GM18498 (cell line): ENCODE results near the gene NFKB1.
A peak's percentile ranks its signal among the peaks of the same experiment; 100 is the strongest.
"Not testable (repeated sequence)": the region's sequence is repeated elsewhere in the genome, so short reads cannot be mapped to it uniquely, and the experiment has no call there.

Experiments used
- ATAC-seq: cut with Tn5 transposase; IDR thresholded peaks from one replicate; pipeline ENCODE4 v1.9.1; 2021; ENCODE audit warnings: mild to moderate bottlenecking, moderate library complexity; ENCODE audit not compliant: unreplicated experiment

The NFKB1 gene, protein sequence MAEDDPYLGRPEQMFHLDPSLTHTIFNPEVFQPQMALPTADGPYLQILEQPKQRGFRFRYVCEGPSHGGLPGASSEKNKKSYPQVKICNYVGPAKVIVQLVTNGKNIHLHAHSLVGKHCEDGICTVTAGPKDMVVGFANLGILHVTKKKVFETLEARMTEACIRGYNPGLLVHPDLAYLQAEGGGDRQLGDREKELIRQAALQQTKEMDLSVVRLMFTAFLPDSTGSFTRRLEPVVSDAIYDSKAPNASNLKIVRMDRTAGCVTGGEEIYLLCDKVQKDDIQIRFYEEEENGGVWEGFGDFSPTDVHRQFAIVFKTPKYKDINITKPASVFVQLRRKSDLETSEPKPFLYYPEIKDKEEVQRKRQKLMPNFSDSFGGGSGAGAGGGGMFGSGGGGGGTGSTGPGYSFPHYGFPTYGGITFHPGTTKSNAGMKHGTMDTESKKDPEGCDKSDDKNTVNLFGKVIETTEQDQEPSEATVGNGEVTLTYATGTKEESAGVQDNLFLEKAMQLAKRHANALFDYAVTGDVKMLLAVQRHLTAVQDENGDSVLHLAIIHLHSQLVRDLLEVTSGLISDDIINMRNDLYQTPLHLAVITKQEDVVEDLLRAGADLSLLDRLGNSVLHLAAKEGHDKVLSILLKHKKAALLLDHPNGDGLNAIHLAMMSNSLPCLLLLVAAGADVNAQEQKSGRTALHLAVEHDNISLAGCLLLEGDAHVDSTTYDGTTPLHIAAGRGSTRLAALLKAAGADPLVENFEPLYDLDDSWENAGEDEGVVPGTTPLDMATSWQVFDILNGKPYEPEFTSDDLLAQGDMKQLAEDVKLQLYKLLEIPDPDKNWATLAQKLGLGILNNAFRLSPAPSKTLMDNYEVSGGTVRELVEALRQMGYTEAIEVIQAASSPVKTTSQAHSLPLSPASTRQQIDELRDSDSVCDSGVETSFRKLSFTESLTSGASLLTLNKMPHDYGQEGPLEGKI

DNA sequence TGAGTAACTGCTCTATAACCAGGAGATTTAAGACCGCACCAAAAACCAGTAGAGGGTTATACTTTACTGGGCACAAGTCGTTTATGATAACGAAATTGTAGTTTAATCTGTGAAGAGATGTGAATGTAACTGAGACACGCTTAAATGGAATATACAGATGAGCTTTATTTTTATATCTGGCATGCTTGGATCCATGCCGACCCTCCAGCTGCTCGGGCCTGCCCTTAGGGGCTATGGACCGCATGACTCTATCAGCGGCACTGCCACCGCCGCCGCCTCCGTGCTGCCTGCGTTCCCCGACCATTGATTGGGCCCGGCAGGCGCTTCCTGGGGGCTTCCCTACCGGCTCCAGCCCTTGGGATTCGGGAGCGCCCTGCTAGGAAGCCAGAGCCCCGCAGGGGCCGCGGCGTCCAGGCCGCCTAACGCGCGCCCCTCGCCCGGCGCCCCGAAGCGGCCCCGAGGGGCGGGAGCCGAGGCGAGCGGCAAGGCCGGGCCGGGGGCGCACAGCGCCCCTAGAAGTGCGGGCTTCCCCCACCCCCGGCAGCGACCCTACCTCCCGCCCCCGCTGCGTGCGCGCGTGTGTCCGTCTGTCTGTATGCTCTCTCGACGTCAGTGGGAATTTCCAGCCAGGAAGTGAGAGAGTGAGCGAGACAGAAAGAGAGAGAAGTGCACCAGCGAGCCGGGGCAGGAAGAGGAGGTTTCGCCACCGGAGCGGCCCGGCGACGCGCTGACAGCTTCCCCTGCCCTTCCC, at the start of gene NFKB1:
Gene NFKB1 (plus strand): TSS at position 664 of the 751 bp plus-strand sequence. CDS start 24,160 bp downstream, outside the sequence.
- ATAC-seq = peak; percentile 68

DNA sequence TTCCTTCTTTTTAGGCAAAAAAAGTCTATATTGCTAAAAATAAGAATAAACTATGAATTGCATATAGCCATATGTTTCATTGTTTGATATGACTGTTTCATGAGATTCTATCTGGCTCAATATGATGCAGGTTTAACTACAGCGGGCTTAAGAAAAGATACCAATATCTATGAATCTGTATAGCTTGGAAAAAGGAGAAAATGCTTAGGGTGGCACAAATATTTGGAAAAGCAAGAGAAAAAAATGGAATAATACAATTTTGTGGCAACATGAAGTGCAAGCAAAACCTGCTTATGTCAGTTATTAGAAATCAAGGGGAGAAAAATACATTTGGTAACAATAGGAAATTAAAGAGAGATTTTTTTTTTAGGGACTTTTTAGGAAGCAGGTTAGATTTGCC, 48.3 kb upstream of the NFKB1 start:
- no peak for ATAC-seq

DNA sequence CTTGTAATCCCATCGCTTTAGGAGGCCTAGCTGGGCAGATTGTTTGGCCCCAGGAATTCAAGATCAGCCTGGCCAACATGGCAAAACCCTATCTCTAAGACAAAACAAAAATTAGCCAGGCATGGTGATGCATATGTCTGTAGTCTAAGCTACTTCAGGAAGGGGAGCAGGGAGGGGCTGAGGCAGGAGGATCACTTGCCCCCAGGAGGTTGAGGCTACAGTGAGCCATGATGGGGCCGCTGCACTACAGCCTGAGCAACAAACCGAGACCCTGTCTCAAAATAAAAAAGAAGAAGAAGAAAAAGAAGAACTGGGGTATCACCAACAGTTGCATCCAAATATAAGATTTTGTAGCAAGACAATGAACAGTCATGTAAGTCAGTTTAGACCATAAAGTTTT, 47.3 kb upstream of the NFKB1 start:
- no peak for ATAC-seq

DNA sequence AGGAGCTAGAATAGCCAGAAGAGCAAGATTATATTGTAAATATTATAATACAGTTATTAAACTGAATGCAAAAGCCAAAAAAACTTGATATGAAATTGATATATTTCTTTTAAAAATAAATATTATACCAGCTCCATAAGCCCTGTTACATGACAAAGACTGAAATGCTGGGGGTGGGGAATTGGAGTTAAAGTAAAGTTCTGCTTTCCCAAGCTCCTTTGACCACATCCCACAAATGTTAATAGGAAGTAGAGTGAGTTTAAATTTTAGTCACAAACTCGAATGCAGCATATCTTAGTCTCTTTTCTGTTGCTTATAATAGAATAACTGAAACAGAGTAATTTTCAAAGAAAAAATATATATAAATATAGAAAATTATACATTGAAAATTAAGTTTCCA, 46.9 kb upstream of the NFKB1 start:
- ATAC-seq = no peak

DNA sequence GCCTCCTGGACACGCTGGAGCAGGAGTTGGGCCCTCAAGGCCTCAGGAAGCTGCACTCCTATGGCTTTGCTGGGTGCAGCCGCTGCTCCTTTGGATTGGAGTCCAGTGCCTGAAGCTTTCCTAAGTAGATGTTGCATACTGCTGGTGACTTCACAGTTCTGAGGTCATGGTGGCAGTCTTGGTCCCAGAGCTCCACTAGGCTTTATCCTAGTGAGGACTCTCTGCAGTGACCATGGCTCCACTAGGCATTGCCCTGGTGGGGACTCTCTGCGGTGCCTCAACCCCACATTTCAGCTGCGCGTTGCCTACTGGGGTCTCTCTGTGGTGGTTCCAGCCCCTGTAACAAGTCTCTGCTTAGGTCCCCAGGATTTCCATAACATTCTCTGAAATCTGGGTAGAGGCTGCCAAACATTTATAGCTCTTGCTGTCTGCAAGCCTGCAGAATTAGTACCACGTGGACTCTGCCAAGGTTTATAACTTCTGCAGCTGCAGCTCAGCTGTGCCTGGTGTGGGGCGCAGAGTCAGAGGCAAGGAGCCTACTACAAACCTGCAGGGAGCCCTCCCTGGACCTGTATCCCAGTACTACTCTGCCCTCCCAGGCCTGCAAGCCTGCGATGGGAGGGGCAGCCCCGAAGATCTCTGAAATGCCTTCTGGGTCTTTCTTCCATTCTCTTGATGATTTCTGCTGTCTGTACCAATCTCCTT, 46.0 kb upstream of the NFKB1 start:
- ATAC-seq = no peak

DNA sequence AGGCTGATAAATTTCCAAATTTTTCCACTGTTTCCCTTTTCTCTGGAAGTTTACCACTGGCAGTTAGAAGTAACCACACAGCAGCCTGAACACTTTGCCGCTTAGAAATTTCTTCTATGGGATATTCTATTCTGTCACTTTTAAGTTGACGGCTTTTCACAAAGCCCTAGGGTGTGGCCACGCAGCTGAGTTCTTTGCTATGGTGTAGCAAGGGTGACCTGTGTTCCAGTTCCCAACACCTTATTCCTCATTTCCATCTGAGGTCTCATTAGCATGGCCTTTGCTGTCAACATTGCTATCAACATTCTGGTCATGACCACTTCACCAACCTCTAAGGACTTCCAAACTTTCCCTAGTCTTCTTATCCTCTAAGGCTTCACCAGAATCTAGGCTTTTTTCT, 45.4 kb upstream of the NFKB1 start:
- no peak for ATAC-seq

DNA sequence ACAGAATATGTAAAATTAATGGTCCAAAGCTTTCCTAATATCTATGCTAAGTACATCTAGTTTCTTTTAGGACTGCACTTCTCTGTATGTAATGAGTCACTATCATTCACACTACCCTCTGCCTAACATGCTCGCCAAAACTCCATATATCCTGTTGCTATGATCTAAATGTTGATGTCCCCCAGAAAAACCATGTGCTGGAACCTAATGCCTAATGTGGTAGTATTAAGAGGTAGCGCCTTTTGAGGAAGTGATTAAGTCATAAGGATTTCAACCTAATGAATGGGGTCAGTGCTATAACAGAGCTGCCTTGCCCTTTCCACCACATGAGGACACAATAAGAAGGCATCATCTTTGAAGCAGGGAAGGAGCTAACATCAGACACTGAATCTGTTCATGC, 34.9 kb upstream of the NFKB1 start:
- ATAC-seq = no peak

DNA sequence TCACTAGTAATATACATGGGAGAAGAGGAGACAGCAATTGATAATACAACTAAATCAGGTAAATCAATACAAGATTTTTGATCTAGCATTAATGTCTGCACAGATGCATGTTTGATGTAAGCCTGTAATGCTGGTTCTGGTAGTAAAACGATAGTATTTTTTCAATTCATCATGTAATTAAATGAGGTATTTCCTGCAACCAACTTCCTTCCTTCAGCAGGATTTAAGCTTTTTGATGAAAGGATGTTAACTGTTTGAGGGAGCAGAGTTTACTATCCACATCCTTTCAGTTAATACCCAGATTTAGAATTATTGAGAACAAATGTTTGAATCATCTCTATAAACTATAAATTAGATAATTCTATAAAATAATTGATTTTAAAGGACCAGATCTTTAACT, 31.4 kb upstream of the NFKB1 start:
- ATAC-seq = no peak

DNA sequence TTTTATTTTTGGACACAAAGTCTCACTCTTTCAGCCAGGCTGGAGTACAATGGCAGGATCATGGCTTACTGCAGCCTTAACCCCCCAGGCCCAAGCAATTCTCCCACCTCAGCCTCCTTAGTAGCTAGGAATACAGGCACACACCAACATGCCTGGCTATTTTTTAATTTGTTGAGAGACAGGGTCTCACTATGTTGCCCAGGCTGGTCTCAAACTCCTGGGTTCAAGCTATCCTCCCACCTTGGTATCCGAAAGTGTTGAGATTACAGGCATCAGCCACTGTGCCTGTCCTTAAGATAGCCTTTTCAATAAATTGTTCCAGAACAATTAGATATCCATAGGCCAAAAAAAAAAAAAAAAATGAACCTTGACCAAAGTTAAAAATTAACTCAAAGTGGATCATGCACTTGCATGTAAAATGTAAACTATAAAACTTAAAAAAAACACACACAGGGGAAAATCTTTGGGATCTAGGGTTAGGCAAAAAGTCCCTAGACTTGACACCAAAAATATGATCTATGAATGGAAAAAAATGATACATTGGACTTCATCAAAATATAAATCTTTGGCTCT, 28.6 kb upstream of the NFKB1 start:
- no peak for ATAC-seq

DNA sequence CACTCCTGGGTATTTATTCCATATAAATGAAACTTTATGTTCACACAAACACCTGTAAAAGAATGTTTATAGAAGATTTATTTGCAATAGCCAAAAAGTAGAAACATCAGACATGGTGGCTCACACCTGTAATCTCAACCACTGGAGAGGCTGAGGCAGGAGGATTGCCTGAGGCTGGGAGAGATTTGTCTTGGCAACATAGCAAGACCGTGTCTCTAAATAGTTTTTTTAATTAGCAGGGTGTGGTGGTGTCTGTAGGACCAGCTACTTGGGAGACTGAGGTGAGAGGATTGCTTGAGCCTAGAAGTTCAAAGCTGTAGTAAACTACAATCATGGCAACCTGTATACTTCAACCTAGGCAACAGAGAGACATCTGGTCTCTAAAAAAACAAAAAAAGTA, 27.7 kb upstream of the NFKB1 start:
- no peak for ATAC-seq

DNA sequence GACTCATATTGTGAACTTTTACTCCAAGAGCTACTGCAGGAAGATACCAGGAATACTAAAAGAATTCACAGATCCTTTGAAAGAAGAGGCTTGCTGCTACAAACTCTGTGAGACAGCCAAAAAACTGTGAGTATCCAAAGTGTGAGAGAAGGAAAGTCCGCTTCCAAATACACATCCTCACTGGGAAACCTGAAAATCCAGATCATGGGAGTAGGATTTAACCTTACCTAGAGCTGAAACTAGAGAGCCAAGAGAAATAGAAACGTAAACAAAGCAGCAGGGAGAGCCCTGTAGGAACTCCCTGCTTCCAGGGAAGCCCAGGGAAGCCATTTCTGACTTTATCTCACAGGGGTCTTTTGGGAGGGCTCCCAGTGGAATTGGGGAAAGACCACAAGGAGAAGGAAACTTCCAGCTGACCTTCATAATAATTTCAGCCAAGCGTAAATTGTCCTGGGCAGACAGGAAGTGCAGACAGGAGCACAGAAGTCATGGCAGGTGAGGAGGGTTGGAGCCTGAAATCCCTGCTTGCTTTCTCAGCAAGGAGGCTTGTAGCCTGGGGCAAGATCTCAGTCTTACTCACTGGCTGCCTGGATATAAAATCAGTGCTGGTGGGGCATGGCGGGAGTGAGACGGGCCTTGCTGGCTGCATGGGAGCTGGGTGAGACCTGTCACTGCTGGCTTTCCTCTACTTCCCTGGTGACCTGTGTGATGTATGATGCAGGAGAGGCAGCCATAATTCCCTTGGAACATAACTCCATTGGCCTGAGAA, 26.2 kb upstream of the NFKB1 start:
- no peak for ATAC-seq

DNA sequence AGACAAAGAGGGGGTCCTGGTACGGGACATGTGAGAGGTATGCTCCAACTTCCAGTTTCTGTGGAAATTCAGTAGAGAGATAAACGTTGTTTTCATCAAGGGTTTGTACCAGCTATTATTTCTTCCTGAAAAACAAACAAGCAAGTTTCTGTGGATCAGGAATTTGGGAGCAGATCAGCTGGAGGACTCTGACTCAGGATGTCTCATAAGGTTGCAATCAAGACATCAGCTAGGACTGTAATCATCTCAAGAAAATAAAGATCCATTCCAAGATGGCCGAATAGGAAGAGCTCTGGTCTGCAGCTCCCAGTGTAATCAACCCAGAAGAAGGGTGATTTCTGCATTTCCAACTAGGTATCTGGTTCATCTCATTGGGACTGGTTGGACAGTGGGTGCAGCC, 23.5 kb upstream of the NFKB1 start:
- ATAC-seq = no peak

DNA sequence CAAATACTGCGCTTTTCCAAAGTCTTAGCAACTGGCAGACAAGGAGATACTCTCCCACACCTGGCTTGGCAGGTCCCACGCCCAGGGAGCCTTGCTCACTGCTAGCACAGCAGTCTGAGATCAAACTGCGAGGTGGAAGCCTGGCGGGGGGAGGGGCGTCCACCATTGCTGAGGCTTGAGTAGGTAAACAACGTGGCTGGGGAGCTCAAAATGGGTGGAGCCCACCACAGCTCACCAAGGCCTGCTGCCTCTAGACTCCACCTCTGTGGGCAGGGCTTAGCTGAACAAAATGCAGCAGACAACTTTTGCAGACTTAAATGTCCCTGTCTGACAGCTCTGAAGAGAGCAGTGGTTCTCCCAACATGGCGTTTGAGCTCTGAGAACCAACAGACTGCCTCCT, 23.0 kb upstream of the NFKB1 start:
- ATAC-seq = no peak

DNA sequence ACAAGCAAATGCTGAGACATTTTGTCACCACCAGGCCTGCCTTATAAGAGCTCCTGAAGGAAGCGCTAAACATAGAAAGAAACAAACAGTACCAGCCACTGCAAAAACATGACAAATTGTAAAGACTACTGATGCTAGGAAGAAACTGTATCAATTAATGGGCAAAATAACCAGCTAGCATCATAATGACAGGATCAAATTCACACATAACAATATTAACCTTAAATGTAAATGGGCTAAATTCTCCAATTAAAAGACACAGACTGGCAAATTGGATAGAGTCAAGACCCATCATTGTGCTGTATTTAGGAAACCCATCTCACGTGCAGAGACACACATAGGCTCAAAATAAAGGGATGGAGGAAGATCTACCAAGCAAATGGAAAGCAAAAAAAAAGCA, 21.3 kb upstream of the NFKB1 start:
- ATAC-seq = not testable (repeated sequence)

DNA sequence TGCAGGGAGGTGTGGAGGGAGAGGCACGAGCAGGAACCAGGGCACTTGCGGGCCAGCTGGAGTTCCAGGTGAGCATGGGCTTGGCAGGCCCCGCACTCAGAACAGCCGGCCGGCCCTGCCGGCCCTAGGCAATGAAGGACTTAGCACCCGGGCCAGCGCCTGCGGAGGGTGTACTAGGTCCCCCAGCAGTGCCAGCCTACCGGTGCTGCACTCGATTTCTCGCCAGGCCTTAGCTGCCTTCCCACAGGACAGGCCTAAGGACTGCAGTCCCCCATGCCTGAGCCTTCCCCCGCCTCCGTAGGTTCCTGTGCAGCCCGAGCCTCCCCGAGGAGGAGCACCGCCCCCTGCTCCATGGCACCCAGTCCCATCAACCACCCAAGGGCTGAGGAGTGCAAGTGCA, 18.0 kb upstream of the NFKB1 start:
- no peak for ATAC-seq

DNA sequence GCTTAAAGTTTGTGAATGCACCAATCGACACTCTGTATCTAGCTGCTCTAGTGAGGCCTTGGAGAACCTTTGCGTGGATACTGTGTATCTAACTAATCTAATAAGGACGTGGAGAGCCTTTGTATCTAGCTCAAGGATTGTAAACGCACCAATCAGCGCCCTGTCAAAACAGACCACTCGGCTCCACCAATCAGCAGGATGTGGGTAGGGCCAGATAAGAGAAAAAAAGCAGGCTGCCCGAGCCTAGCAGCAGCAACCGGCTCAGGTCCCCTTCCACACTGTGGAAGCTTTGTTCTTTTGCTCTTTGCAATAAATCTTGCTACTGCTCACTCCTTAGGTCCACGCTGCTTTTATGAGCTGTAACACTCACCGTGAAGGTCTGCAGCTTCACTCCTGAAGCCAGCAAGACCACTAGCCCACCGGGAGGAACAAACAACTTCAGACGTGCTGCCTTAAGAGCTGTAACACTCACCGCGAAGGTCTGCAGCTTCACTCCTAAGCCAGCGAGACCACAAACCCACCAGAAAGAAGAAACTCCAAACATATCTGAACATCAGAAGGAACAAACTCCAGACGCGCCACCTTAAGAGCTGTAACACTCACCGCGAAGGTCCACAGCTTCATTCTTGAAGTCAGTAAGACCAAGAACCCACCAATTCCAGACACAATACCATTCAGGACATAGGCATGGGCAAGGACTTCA, 17.0 kb upstream of the NFKB1 start:
- ATAC-seq = not testable (repeated sequence)

DNA sequence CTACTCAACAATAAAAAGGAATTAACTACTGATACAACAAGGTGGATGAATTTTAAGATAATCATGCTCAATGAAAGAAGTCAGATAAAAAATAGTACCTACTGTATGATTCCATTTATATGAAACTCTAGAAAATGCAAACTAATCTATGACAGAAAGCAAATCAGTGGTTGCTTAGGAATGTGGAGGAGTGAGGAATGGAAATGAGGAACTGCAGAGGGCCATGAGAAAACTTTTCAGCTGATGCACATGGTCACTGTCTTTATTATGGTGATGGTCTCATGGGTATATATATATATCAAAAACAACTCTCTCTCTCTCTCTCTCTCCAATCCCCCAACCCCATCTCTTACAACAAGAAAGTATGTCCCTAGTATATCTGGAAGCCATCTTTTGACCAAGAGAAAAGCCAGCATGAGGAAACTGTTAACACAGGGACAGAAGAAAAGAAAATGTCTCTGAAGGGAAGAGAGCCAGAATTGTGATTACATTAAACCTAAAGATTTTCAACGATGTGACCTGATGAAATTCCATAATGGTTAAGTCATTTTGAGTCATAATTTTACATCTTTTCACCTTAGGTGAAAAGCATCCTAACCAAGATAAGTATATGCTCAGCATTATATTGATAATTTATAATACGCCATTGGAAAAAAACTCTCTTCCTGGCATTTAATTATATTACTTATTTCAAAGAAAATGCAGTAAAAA, 8.5 kb upstream of the NFKB1 start:
- no peak for ATAC-seq

DNA sequence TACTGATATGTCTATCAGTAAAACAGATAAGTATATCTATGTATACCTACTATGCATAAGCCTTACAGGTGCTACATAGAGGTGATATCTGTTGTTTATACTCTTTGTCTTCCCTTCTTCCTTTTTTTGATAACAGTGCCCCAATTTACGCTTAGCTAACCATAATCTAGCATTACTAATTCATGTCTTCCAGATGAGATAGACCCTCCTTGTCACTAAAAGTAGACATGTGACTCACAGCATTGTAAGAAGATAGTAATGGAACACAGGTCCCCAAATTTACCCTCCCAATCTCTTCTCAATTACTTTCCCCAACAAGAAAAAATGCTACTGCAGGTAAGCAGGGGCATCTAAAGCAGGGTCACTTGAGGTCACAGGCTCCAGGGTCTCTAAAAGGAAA, 7.9 kb upstream of the NFKB1 start:
- no peak for ATAC-seq
